DOHH2 (cell line): ENCODE measurements around the gene IFRD2.

Experiments
- H3F3A ChIP-seq: fragments of 200-600 bp; sonication (generic), shearing (Covaris generic); 2 replicates; pipeline ENCODE4 v1.6.0; 2016; ENCODE audit warnings: antibody characterized with exemption, mild to moderate bottlenecking; ENCODE audit not compliant: control insufficient read depth, insufficient read depth
- H3K27ac ChIP-seq: fragments of 200-600 bp; sonication (generic); 2 replicates; pipeline ENCODE4 v1.5.1; 2014; ENCODE audit warnings: low read depth, mild to moderate bottlenecking, low read length, moderate library complexity
- H3K27me3 ChIP-seq: fragments of 200-600 bp; sonication (generic); 2 replicates; pipeline ENCODE4 v1.6.1; 2014; ENCODE audit warnings: mild to moderate bottlenecking, low read length, mixed read lengths; ENCODE audit not compliant: control insufficient read depth
- H3K36me3 ChIP-seq: fragments of 200-600 bp; sonication (generic); 2 replicates; pipeline ENCODE4 v1.6.1; 2014; ENCODE audit warnings: mild to moderate bottlenecking, low read length, moderate library complexity, mixed read lengths; ENCODE audit not compliant: control insufficient read depth
- H3K4me1 ChIP-seq: fragments of 200-600 bp; sonication (generic); 2 replicates; pipeline ENCODE4 v1.6.1; 2014; ENCODE audit warnings: mild to moderate bottlenecking, low read length, mixed read lengths; ENCODE audit not compliant: control insufficient read depth
- H3K4me2 ChIP-seq: fragments of 200-600 bp; sonication (generic); 2 replicates; pipeline ENCODE4 v1.6.0; 2014; ENCODE audit warnings: mild to moderate bottlenecking, low read length, moderate library complexity
- H3K4me3 ChIP-seq: fragments of 200-600 bp; sonication (generic); 2 replicates; pipeline ENCODE4 v1.5.1; 2014; ENCODE audit warnings: mild to moderate bottlenecking, low read length, mixed read lengths
- H3K79me2 ChIP-seq: fragments of 200-600 bp; sonication (generic); 2 replicates; pipeline ENCODE4 v1.6.1; 2014; ENCODE audit warnings: mild to moderate bottlenecking, low read length, mixed read lengths; ENCODE audit not compliant: control insufficient read depth
- H3K9me2 ChIP-seq: fragments of 200-600 bp; sonication (generic); replicated peaks from 2 replicates; pipeline ENCODE4 v1.6.1; 2014; ENCODE audit warnings: mild to moderate bottlenecking, low read length, mixed read lengths; ENCODE audit not compliant: control insufficient read depth
- H3K9me3 ChIP-seq: fragments of 200-600 bp; sonication (generic); 2 replicates; pipeline ENCODE4 v1.6.1; 2014; ENCODE audit warnings: antibody characterized with exemption, low read length, mixed read lengths; ENCODE audit not compliant: control insufficient read depth, insufficient read depth
- H4K20me1 ChIP-seq: fragments of 200-600 bp; sonication (generic); 2 replicates; pipeline ENCODE4 v1.6.0; 2014; ENCODE audit warnings: low read depth, mild to moderate bottlenecking, antibody characterized with exemption, low read length, moderate library complexity; ENCODE audit not compliant: control insufficient read depth, insufficient read depth
- CTCF ChIP-seq: fragments of 200-600 bp; sonication (generic); IDR thresholded peaks from one replicate; pipeline ENCODE4 v1.5.1; 2014; ENCODE audit warnings: antibody characterized with exemption, mild to moderate bottlenecking, low read depth, low read length; ENCODE audit not compliant: poor library complexity, severe bottlenecking
- EZH2phosphoT487 ChIP-seq: fragments of 200-600 bp; sonication (generic); IDR thresholded peaks from 2 replicates; pipeline ENCODE4 v1.6.1; 2017; ENCODE audit warnings: borderline replicate concordance, mild to moderate bottlenecking, antibody characterized with exemption, low read length, moderate library complexity, mixed read lengths

IFRD2 gene

GRCh38 chr3:50333744-50334328, 41.6 kb upstream of the IFRD2 start:
- H3K9me2 ChIP-seq: no peaks in the 10 kb centered on the region
- no peak overlapping the region for H3K27ac ChIP-seq
- 0 out of 2 replicates have a peak, but pooled peaks cover 10% of the 10 kb centered on the region for H4K20me1 ChIP-seq
- no peaks in the 10 kb centered on the region for H3K27me3 ChIP-seq
- H3F3A ChIP-seq: peaks cover 22% of the 10 kb centered on the region
- H3K4me1 ChIP-seq: peaks cover 44% of the 10 kb centered on the region
- no peaks in the 10 kb centered on the region for H3K9me3 ChIP-seq
- no peak for TF ChIP-seq EZH2phosphoT487
- H3K4me3 ChIP-seq: no peak overlapping the region
- peak overlapping the region; percentile 41 for H3K4me2 ChIP-seq
- peaks cover 90% of the 10 kb centered on the region for H3K36me3 ChIP-seq
- H3K79me2 ChIP-seq: peaks cover 69% of the 10 kb centered on the region

- peaks cover 21% of the 10 kb centered on the region for H3F3A ChIP-seq
- peaks cover 62% of the 10 kb centered on the region for H3K79me2 ChIP-seq
- peaks cover 46% of the 10 kb centered on the region for H3K4me1 ChIP-seq
- H3K36me3 ChIP-seq: peaks cover 78% of the 10 kb centered on the region
- H3K4me2 ChIP-seq: no peak overlapping the region
- H4K20me1 ChIP-seq: 0 out of 2 replicates have a peak, but pooled peaks cover 8% of the 10 kb centered on the region
- TF ChIP-seq CTCF: no peak
- TF ChIP-seq EZH2phosphoT487: no peak
- no peak overlapping the region for H3K27ac ChIP-seq
- no peaks in the 10 kb centered on the region for H3K27me3 ChIP-seq
- H3K9me3 ChIP-seq: no peaks in the 10 kb centered on the region
- H3K9me2 ChIP-seq: no peaks in the 10 kb centered on the region
- H3K4me3 ChIP-seq: no peak overlapping the region
These were observed 39.2 kb upstream of the IFRD2 start for GRCh38 chr3:50331364-50331907.

- H4K20me1 ChIP-seq: no peaks in the 10 kb centered on the region
- no peak overlapping the region for H3K4me2 ChIP-seq
- peaks cover 57% of the 10 kb centered on the region for H3K79me2 ChIP-seq
- H3K27me3 ChIP-seq: no peaks in the 10 kb centered on the region
- H3K4me3 ChIP-seq: no peak overlapping the region
- H3F3A ChIP-seq: peaks cover 21% of the 10 kb centered on the region
- no peaks in the 10 kb centered on the region for H3K9me3 ChIP-seq
- peaks cover 38% of the 10 kb centered on the region for H3K4me1 ChIP-seq
- H3K27ac ChIP-seq: no peak overlapping the region
- H3K36me3 ChIP-seq: peaks cover 78% of the 10 kb centered on the region
- TF ChIP-seq EZH2phosphoT487: no peak
- TF ChIP-seq CTCF: no peak
- no peaks in the 10 kb centered on the region for H3K9me2 ChIP-seq
These were observed 38.1 kb upstream of the IFRD2 start for GRCh38 chr3:50330330-50330729.

GRCh38 chr3:50327943-50328691, 35.9 kb upstream of the IFRD2 start, which contains the start of gene TUSC2:
Gene TUSC2, minus strand, starts transcription at chr3:50328223. Its CDS starts 124 bp downstream, at chr3:50328099.
- no peaks in the 10 kb centered on the region for H4K20me1 ChIP-seq
- peak within 1 kb of the TSS; percentile 72 for H3K4me2 ChIP-seq
- peaks cover 23% of the 10 kb centered on the region for H3K4me1 ChIP-seq
- H3K27ac ChIP-seq: peak within 1 kb of the TSS; percentile 36
- H3K27me3 ChIP-seq: no peaks in the 10 kb centered on the region
- H3K36me3 ChIP-seq: peaks cover 68% of the 10 kb centered on the region
- no peaks in the 10 kb centered on the region for H3K9me2 ChIP-seq
- H3K9me3 ChIP-seq: no peaks in the 10 kb centered on the region
- H3F3A ChIP-seq: peaks cover 21% of the 10 kb centered on the region
- TF ChIP-seq EZH2phosphoT487: no peak
- no peak for TF ChIP-seq CTCF
- peak within 1 kb of the TSS; percentile 91 for H3K4me3 ChIP-seq
- peaks cover 35% of the 10 kb centered on the region for H3K79me2 ChIP-seq
